HFF-Myc (cell line): ENCODE results near the gene PDZD7.

Experiments used
- DNase-seq: peaks from one replicate; pipeline ENCODE4 v3.0.0-alpha.2; 2011; ENCODE audit warnings: low read depth; ENCODE audit errors: extremely low read depth
- H3K4me3 ChIP-seq: replicated peaks from 2 replicates; pipeline ENCODE4 v1.5.1; 2011; ENCODE audit warnings: low read depth, mild to moderate bottlenecking, control low read depth, low read length
- TF ChIP-seq, protein P1 (sequence below): IDR thresholded peaks from 2 replicates; pipeline ENCODE4 v1.5.1; 2012; ENCODE audit warnings: mild to moderate bottlenecking, low read depth, low read length, control low read depth; ENCODE audit errors: missing control alignments

The PDZD7 gene

DNA sequence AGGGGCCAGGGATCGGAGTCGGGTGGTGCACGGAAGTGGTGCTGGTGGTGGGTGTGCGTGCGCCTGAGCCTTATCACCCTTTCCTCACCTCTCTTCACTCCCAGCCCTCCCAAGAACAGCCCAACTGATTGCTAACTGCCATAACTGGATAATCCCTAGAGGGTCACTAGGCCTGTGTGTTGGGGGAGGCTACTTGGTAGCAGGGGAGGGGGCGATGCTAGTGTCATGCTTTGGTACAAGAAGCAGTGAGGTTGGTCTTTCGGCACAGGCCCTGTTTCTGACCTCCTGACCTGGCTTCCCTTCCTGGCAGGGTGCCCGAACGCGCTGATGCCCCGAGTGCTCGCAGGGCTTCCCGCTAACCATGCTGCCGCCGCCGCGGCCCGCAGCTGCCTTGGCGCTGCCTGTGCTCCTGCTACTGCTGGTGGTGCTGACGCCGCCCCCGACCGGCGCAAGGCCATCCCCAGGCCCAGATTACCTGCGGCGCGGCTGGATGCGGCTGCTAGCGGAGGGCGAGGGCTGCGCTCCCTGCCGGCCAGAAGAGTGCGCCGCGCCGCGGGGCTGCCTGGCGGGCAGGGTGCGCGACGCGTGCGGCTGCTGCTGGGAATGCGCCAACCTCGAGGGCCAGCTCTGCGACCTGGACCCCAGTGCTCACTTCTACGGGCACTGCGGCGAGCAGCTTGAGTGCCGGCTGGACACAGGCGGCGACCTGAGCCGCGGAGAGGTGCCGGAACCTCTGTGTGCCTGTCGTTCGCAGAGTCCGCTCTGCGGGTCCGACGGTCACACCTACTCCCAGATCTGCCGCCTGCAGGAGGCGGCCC, 31.5 kb upstream of the PDZD7 start:
- TF ChIP-seq, protein P1, sequence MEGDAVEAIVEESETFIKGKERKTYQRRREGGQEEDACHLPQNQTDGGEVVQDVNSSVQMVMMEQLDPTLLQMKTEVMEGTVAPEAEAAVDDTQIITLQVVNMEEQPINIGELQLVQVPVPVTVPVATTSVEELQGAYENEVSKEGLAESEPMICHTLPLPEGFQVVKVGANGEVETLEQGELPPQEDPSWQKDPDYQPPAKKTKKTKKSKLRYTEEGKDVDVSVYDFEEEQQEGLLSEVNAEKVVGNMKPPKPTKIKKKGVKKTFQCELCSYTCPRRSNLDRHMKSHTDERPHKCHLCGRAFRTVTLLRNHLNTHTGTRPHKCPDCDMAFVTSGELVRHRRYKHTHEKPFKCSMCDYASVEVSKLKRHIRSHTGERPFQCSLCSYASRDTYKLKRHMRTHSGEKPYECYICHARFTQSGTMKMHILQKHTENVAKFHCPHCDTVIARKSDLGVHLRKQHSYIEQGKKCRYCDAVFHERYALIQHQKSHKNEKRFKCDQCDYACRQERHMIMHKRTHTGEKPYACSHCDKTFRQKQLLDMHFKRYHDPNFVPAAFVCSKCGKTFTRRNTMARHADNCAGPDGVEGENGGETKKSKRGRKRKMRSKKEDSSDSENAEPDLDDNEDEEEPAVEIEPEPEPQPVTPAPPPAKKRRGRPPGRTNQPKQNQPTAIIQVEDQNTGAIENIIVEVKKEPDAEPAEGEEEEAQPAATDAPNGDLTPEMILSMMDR, result peak; percentile 40
- DNase-seq, result no peak
- H3K4me3 ChIP-seq, result peak overlapping the region; percentile 82

DNA sequence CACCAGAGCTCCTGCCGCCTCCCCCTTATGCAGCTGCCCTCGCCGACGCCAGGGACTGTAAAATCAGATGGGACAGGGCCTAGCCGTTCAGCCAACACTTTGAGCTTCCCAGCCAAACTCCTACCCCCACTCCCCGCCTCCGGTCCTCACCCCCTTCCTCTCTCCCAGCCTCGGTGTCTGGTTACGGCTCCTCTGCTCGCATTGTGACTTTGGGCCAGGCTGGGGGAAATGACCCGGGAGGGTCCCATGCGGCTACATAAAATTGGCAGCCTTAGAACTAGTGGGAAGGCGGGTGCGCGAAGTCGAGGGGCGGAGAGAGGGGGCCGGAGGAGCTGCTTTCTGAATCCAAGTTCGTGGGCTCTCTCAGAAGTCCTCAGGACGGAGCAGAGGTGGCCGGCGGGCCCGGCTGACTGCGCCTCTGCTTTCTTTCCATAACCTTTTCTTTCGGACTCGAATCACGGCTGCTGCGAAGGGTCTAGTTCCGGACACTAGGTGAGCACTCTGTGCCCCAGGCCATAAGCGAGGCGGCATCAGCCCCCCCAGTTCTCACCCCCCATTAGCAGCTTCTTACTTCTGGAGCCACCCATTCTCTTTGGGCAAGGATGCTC, 30.8 kb upstream of the PDZD7 start, which contains the start of gene KAZALD1:
Gene KAZALD1 (plus strand): TSS at position 366 of the 608 bp plus-strand sequence. CDS start 604 bp downstream, outside the sequence.
- TF ChIP-seq, protein P1, result no peak
- peak within 1 kb of the TSS; percentile 82 for H3K4me3 ChIP-seq
- DNase-seq, result no peak

DNA sequence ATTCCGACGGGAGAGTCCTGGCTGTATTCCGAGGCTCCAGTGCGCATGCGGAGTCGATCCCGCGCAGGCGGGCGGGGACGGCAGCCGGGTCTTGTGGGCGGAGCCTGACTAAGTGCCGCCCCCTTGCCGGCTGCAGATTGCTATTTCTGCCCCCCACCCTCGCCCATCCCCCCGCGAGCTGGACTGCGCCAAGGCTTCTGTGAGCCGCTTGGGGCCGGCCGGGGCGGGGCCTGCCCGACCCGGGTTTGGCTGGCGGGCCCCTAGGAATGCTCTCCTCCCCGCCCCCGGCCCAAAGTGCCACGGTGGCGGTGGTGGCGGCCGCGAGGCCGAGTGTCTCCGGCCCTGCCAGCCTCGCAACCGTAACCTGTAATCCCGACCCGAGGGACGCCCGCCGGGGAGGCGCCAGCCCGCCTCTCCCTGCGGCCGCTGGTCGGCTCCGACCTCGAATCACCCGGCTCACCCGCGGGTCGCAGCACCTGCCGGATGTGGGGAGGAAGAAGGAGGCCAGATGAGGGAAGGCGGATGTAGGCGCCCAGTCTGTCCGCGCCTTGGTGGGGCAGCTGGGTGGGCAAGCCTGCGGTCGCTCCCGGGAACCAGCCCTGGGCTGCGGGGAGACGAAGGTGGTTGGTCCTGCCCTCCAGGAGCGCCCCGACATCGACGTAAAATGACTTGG, 30.2 kb upstream of the PDZD7 start:
- DNase-seq, result no peak
- peak overlapping the region; percentile 82 for H3K4me3 ChIP-seq
- TF ChIP-seq, protein P1, result no peak

DNA sequence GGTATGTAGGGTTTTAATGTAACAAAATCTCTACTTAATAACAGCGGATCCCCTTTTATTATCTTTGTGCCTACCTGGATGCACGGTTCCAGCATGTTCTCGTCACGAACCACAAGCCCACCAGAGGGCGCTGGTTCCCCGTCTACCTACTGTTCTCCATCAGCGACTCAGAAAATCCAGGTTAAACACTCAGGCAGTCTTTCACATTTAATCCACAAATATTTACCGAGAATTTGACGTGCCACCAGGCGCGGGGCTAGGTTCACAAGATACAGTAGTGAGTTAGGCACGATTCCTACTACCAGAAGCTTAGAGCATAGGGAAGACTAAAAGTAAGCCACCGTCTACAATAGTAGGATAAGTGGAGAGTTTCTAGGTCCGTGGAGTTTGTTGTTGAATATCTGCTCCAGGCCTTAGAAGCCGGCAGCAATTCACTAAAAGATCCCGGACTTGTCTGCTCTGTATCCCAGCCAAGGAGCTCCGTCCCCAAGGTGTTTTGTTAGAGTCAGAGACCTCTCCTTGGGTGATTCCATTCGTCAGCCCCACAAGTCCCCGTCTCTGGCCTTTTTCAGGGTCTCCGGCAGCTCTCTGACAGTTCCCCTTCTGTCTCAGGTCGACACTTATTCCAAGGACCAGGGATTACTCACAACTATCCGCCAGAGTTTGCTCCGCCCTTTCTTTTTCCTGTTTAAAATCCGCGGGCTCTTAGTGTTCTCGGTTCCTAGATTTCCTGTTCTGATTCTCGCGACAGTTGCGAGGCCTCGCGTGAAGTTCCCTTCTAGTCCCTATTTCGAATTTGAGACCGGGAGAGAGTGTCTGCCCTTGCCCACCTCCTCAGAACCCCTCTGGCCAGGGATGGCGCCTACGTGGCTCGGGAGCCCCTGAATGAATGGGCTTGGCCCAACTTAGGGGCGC, 29.4 kb upstream of the PDZD7 start:
- DNase-seq, result peak; percentile 88
- peak overlapping the region; percentile 82 for H3K4me3 ChIP-seq
- TF ChIP-seq, protein P1, result peak; percentile 90

DNA sequence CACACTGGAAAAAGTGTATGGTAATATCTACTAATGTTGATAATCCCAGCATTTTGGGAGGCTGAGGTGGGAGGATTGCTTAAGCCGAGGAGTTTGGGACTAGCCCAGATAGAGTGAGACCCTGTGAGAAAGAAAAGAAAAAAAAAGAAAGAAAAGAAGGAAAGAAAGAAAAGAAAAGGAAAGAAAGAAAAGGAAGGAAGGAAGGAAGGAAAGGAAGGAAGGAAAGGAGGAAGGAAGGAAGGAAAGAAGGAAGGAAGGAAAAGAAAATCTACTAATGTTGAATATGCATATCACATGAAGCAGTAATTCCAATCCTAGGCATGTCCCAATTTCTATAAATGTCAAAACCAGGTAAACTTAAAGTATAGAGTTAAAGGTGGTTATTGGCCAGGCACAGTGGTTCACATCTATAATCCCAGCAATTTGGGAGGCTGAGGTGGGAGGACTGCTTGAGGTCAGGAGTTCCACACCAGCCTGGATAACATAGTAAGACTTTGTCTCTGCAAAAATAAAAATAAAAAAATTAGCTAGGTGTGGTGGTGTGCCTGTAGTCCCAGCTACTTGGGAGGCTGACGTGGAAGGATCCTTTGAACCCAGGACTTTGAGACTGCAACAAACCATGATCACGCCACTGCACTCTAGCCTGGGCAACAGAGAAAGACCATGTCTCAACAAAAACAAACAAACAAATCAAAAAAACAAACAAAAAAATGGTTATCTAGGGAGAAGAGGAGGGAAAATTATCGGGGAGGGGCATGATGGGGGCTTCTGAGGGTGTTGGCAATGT, 25.6 kb upstream of the PDZD7 start:
- no peak for DNase-seq
- H3K4me3 ChIP-seq, result no peak overlapping the region
- TF ChIP-seq, protein P1, result no peak
